NCI-H1930 (cell line): ENCODE data around the gene CYP39A1.
"Not testable (repeated sequence)": the region's sequence is repeated elsewhere in the genome, so short reads cannot be mapped to it uniquely, and the experiment has no call there.

Source experiments
- DNase-seq, 2 experiments: peaks; one replicate each; lab custom pipeline; 2025; lab: John Stamatoyannopoulos, UW

Gene CYP39A1

DNA sequence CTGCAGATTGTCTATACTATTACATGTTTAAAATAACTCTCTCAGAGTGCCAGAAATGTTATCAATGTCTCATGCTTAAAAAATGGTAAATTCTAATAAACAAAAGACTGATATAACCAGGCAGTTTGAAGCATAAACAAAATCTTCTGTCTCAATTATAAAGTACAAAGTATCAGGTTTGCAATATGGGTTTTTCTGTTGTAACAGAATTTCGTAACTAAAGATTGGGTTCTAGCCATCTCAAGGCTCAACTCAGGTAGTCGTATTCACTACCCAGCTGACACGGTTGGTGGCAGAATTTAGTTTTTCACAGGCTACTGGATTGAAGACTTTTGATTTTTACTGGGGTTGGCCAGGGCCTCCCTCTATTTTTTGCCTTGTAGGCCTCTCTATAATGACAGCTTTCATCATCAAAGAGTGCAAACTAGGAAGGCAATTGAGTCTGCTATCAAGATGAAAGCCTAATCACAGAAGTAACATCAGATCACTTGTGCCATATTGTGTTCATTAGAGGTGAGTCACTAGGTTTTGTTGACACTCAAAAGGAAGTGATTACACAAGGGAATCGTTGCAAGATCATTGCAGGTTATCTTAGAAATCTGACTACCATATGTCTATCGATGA, 3.6 kb downstream of the CYP39A1 start:
- DNase-seq, result peak; percentile 13 to 55

DNA sequence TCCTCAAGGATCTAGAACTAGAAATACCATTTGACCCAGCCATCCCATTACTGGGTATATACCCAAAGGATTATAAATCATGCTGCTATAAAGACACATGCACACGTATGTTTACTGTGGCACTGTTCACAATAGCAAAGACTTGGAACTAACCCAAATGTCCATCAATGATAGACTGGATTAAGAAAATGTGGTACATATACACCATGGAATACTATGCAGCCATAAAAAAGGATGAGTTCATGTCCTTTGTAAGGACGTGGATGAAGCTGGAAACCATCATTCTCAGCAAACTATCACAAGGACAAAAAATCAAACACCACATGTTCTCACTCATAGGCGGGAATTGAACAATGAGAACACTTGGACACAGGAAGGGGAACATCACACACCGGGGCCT, 4.5 kb downstream of the CYP39A1 start:
- DNase-seq, result not testable (repeated sequence)

DNA sequence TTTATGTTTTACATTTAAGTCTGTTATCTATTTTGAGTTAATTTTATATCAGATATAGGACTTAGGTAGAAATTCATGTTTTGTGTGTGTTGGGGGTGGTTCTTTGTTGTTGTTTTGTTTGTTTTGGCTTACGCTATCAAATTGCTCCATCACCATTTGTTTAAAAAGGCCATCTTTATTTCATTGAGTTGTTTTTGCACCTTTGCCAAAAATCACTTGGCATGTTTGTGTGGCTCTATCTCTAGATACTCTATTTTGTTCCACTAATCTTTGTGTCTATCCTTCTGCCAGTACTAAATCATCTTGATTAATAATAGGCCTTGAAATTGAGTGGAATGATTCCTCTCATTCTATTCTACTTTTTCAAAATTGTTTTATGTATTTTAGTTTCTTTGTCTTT, 7.4 kb downstream of the CYP39A1 start:
- DNase-seq, result no peak

DNA sequence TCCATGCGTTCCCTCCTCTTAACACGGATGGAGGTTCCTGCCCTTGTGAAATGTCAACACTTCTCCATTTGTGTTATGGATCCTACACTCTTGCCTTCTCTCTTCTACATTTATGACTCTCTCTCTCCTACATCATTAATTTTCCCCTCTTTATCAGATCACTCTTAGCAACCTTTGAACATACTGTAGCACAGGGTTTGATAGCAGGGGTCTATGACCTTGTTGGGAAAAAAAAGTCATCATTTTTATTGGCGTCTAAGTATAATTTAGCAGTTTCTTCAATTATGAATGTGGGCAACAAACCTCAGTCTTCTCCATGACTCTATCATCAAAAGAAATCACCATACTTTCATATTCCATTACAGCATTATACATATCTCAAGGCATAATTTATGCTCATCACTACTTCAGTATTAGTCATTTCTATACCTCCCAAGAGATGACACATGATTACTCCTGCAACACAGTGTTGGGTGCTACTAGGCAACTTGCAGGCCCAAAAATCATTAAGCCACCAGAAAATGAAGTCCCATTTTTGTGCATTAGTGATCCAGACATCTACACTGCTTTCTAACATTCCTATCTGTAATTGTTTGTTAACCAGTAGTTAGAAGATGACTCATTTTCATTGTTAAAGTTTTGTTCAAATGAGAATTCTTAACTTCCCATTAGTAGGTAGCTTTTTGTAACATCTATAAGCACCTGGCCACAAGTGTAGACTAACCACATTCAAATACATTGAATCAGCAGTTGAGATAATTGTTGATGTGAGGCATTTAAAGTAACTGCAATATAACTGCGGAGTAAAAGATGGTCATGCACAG, 9.5 kb downstream of the CYP39A1 start:
- no peak for DNase-seq

DNA sequence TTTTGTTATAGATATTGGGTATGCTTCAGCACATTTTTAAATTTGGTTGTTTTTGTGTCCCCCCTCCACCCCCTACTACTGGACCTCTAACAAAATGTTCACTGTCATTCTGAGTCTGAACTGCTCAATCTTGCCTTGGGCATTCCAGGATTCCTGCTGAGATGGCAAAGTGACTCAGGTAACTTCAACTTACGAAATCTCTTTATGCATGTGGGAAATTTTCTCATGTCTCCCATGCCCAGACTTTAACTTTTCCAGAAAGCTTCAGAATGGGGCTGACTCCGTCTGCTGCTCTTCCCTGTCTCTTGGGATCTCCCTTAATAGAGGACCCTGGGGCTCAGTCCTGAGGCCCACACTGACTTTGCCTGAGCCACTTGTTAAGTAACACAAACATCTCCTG, 14.0 kb downstream of the CYP39A1 start:
- DNase-seq, result no peak

DNA sequence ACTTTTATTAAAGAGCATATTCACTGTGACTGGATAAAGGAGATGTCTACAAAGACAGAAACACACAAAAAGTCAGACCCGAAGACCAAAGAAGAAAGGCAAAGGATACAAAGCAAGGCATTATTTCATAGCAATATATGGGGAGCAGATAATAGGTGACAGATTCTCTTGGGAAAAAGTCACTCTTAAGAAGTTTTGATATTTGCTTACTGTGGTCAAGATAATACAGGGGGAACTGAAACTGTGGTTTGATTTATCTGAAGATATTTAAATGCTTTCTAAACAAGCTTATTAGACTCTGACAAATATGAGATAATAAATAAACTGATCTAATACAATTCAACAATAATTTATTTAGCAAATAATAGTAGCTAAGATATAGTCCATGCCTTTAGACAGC, 14.7 kb downstream of the CYP39A1 start:
- DNase-seq, result no peak

DNA sequence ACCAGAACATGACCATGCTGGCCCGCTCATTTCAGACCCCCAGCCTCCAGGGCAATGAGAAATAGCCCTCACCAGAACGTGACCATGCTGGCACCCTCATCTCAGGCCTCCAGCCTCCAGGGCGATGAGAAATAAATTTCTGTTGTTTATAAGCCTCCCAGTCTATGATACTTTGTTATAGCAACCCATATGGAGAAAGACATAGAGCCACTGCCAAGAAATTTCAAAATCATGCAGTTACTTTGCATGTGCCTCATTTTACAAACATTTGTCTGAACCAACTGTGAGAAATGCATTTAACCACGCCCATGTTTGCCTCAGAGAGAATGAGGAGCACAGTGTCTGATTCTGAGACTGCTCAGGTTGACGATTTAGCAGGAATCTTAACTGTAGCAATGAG, 15.5 kb downstream of the CYP39A1 start:
- no peak for DNase-seq

DNA sequence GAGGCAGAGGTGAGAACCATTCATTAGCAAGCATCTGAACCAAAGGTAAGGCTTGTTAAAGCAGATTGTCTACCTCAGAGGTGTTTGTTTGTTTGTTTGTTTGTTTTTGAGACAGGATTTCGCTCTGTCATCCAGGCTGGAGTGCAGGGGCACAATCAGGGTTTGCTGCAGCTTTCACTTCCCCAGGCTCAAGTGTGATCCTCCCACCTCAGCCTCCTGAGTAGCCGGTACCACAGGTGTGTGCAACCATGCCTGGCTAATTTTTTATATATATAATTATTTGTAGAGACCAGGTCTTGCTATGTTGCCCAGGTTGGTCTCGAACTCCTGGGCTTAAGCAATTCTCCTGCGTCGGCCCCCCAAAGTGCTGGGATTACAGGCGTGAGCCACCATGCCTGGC, 17.2 kb downstream of the CYP39A1 start:
- no peak for DNase-seq

DNA sequence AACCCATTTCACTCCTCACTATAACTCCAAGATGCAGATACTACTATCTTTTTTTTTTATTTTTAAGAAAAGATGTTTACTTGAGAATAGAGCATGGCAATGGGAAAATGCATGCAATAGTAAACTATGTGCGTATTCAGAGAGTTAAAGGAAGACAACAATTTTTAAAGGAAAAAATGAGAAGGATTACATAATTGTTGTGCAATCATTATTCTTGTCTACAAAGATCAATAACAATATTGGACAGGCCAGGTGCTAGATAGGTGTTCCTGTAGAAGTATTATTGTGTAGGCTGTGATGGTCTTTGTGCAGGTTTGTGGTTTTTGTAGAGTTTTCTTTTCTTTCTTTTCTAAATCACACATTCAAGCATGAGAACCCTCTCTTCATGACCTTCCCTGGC, 20.6 kb downstream of the CYP39A1 start:
- no peak for DNase-seq

DNA sequence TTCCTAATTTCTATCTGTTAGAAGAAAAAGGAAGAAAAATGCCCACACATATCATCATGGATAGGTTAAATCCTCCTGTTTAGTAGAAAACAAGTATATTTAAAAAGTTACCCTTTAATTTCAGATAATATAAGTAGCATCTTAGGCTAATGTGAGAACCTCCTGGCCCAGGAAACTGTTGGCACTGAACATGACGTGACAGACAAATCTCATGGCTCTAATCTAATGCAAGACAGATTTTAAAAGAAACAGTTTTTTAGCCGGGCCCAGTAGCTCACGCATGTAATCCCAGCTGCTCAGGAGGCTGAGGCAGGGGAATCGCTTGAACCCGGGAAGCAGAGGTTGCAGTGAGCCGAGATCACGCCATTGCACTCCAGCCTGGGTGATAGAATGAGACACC, 22.9 kb downstream of the CYP39A1 start:
- no peak for DNase-seq

DNA sequence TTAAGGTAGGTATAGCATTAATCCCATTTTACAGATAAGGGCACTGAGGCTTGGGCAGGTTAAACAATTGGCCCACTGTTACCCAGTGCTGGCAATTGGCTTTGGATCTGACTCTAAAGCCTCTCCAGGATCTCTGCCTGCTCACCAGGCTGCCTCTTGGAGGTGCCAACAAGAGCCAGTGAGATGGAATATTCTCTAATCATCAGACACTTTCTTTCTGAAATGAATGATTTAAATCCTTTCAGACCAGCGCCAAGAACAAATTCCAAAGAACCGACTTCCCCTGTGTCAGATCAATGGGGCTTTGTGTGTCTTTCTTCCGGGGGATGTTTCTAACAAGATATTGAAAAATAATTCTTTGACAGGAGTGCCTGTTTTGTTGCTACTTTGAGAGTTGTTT, 23.6 kb downstream of the CYP39A1 start:
- no peak for DNase-seq

DNA sequence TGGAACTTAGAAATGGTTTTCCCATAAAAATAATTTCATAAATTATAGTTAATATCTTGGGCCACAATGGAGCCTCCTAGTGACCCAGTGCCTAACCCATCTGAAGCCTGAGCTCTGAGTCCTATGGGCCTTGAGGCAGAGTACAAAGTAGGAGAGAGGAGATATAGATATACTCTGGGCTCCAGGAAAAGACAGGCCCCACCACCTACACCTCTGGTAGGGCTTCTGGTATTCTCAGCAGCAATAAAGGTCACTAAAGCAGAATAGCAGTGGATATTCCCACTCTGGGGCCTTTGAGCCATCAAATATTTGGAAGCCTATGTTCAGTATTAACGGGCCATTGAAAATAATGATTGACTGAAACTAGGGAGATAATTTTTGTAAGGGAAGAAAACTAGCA, 24.1 kb downstream of the CYP39A1 start:
- DNase-seq, result no peak

DNA sequence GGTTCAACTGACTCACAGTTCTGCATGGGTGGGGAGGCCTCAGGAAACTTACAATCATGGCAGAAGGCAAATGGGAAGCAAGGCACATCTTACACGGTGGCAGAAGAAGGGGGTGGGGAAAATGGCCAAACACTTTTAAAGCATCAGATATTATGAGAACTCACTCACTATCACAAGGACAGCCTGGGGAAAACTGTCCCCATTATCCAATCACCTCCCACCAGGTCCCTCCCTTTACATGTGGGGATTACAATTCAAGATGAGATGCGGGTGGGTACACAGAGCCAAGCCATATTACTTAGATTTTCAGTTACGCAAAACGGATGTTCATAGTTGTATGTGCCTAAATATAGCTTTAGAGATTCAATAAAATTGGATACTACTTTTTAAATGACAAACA, 25.6 kb downstream of the CYP39A1 start:
- no peak for DNase-seq

DNA sequence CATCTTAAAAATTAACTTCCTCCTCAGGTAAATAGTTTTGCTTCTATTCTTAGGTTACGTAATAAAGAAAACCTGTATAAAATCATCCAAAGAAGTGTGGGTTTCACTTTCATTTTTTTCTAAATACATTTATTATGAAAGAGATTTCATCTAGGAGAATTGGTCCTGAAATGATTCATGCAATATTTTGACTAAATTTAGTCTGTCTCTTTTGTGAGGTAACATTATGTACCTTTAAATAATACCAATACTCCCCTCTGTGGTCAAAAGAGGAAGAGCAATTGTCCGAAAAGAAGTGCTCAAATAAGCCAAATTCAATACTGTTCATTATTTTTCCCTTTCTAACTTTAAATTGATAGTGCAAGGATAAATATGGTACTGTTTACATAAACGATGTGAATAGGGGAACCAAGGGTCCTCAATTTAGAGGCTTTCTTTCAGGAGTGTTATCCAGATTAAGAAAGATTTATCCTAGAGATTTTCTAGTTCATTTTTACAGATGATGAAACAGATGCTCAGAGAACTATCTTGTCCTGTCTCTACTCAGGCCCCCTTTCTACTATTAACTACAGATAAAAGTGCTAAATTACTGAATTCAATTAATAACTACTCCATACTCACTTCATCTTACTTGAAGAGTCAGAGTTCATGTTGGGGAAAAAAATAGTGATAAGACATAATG, 26.2 kb downstream of the CYP39A1 start:
- peak in 1 of 2 experiments; percentile 15 for DNase-seq

DNA sequence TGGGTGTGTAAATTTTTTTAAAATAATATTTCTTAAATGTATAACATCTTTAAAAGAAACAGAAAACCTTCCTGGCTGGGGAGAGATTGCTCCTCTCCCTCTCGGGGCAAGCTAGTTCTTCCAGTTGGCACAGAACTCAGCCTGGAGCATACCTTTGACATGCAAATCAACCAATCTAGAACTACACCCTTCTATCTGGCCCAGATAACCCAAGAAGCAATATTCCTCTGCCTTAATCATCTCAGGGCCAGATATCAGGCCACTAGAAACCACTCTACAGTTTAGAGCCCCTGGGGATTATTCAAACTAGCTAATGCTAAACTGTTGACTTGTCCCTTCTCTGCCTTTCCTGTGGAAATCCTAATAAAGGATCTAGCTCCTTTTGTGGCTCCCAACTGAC, 33.9 kb downstream of the CYP39A1 start:
- DNase-seq, result no peak

DNA sequence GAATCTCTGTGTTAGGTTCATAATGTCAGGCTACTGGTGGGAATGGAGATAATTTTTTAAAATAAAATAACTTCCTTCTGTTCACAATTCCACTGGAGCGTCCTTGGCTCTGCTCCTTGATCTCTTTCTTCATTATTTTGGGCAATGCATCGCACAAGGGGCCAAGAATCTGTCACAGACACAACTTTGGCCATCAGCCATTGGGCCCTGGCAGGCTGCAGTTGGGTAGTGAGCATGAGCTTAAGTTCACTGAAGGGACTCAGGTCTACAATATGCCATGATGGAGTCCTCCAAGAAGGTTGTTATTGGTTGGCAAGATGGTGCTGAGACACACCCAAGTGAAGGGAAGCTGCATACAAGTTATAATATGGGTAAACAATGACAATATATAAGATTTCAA, 40.0 kb downstream of the CYP39A1 start:
- DNase-seq, result no peak

DNA sequence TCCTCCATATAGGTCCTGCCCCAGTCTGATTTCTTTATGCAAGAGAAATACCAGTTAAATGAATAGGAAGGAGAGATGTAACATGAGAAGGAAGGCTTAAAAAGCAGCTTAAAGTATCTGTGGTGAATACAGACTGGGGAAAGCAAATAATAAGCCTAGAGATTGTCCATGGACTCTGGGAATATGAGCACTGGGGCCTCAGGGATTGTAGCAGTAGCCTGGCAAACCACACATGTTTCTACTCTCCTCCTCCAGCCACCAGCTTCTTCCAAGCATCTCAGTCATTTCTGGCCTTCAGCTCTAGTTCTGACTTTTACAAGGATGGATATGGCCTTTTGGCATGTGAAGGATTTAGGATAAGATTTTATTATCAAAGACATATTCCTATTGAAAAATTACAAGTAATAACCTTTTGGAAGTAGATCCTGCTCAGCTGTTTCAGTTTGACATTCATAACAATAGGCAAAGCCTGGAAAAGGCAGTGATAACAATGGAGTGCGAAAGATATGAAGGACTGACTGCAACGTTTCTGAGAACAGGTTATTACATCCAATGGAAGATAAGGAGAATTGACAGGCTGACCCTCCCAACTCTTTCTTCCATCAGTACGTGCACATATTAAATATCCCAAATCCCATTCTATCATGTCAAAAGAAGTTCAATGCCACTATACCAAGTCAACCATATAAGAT, 41.6 kb downstream of the CYP39A1 start:
- DNase-seq, result no peak

DNA sequence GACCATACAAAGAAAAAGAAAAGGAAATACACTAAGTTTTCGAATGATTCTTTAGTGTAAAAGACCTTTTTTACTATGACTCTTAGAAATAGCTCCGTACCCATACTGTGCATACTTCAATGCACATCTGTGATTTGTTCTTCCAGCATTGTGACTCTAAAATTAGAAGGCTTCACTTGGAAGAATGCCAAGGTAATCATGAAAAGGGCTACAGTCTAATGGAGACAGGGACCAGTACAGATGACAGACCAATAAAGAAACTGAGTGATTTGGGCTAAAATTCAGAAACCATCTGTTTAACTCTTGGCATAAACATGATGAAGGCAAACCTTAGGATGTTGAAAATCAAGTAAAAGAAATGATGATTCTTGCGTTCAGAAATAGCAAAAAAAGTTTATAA, 46.3 kb downstream of the CYP39A1 start:
- DNase-seq, result no peak

DNA sequence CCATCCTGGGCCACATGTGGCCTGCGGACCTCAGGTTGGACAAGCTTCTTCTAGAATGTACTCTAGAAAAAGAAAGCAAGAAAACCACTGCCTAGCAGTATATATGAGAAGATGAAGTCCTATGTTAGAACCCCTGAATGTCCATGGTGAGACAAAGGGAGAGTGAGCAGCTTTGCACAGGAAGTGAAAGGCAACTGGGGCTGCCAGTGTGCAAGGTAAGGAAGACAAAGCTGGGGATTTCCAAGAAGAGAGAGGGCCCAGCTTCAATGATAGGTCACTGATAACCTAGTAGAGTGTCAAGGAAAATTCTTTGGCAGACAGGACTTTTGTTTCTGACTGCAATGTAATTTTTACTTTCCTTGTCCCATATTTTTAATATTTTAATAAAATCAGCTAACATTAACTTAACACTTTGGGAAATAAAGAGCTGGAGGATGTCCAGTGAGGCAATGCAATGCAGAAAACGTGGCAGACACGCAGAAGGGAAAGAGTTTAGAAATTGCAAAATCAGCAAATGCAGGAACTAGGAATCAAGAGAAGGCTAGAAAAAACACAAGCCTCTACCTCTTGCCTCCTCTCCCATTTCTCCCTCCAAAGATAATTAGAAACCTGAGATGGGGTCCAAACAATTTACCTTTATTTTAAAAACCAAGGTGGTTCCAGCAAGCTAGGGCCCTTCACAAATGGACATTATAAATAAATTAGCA, 47.4 kb downstream of the CYP39A1 start:
- no peak for DNase-seq

DNA sequence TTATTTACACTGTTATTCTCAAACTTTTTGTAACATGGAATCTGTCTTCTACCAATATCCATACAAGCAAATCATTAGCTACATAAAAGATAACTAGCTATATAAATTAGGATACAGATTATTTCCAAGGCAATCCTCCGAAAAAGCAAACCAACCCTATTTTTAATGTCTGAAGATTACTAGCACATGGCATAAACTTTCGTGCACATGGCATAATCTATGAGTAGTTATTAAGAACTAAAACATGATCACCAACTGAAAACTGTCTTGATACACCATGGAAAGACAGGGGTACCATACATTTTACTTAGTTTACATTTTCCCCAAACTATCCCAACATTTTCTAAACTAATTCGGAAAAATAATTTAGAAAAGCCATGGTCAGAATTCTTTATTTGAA, 54.4 kb downstream of the CYP39A1 start:
- DNase-seq, result no peak

DNA sequence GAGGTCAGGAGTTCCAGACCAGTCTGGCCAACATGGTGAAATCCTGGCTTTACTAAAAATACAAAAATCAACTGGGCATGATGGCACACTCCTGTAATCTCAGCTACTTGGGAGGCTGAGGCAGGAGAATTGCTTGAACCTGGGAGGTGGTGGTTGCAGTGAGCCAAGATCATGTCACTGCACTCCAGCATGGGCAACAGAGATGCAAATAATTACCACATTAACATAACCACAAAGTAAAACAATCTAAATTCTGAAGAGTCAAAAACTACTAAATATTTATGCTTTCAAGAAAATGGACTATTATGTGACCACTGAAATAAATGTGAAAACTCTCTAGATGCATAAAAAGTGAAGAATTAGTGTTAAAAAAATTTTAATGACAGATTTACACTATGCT, 59.9 kb downstream of the CYP39A1 start:
- no peak for DNase-seq

DNA sequence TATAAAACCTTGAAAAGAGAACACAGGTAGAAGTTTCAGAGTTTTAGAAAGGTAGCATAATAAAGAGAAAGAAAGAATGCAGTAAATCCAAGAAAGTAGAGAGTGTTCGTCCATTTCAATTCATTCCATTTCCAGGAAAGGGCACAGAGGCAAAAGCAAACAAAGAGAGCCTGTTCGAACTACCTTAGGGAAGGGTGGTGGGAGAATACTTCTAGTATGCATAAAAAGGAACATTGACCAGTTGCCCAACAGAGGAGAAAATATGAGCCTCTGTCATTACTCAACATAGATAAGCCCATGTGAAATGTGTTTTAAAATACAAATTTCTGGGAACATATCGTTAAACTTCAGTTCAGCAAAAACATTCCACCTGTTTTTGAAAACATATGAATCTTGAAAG, 60.6 kb downstream of the CYP39A1 start:
- no peak for DNase-seq
